GM21390 (cell line): Measurements from ENCODE around the gene OARD1.

Experiments
- ATAC-seq: cut with Tn5 transposase; IDR thresholded peaks from one replicate; pipeline ENCODE4 v1.9.1; 2021; ENCODE audit not compliant: unreplicated experiment

Gene OARD1

DNA sequence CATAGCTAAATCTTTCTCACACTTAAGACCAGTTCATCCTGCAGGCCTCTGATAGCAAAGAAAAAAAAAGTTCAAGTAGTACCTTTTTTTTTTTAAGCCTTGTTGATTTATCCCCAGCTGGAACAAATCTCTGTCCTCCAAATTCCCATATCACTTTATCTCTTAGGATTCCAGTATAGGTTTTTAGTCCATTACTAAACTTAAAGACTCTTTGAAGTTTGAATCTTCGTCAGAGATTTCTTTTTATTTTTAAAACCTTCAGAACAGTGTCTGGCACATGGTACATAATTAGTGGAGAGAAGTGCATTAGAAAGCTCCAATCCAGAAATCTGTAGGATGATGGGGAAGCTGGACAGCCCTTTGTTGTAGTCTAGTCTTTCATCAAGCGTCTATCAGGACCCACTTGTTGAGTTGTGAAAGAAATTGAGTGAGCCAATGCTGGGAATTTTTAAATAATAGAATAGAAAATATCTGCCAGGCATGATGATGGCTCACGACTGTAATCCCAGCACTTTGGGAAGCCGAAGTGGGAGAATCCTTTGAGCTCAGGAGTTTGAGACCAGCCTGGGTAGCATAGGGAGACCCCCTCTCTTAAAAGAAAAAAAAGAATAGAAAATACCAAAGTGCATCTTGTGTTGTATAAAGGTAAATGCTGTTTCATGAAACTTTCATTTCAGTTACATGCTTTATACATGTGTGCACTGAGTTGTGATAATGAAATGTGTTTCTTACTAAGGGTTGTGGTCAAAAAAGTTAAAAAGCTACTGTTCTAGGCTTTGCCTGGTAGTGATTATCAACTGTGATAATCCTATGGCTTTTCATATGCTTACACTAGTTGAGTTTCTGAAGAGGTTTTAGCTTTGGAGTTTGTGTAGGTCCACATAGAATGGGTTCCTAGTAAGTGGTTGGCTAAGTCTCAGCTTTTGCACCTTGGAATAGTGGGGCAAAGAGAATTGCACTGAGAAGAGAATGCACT lies 3.8 kb upstream of the OARD1 start:
- no peak for ATAC-seq

DNA sequence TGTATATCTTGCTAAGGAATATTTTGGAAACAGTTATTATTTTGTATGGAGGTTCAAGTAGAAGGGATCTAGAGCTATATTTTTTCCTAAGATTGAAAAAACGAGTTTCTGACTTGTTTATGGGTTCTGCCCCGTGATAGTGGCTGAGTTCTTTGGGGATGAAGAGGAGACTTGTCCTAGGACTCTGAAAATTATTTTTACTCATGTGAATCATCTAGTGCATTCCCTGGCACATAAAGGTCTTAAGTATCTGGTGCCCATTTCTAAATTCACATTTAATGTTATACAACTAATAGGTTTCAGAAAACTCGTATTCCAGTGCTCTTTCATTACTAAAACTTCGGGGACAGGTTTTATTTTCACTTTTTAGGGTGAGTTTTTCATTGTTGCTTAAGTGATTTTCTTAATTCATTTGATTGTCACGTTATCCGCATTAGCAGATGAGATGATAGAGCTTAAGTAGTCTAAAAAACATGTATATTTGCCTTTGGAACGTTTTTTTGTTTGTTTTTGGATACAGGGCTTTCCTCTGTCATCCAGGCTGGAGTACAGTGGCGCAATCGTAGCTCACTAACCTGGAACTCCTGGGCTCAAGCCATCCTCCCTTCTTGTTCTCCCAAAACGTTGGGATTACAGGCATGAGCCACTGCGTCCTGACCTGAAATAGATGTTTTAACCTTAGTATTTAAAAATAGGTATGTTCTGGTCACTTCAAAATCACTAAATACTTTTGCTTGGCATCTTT lies 2.7 kb upstream of the OARD1 start:
- no peak for ATAC-seq

DNA sequence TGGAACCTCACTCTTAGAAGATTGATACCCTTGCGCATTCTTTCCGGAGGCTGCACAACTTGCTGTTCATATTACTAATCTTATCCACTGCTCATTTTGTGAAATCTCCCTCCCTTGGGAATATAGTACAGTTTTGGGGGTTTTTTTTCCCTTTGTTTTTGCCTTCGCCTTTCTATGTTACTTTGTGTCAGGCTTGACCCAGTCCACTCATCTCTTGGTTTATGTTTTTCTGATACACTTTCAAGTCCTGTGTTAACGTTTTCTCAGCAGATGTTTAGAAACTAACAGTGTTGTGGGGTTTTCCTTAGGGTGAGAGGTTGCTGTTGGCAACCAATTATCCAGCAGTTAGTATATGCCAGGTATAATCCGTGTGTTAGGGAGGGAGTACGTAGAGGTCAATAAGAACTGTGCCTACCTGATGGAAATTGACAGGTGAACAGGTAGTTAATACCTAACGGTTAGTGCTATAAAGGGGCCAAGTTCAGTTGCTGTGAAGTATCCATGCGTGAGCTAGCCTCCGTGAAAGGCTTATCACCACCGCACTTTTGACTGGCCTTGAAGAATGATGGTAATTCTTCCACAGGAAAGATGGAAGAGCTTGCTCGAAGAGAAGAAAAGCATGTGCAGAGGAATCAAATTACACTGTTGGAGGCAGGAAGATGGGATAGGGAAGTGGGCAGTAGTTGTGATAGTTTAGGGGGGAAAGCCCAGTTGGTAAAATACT lies 2.0 kb upstream of the OARD1 start:
- no peak for ATAC-seq

DNA sequence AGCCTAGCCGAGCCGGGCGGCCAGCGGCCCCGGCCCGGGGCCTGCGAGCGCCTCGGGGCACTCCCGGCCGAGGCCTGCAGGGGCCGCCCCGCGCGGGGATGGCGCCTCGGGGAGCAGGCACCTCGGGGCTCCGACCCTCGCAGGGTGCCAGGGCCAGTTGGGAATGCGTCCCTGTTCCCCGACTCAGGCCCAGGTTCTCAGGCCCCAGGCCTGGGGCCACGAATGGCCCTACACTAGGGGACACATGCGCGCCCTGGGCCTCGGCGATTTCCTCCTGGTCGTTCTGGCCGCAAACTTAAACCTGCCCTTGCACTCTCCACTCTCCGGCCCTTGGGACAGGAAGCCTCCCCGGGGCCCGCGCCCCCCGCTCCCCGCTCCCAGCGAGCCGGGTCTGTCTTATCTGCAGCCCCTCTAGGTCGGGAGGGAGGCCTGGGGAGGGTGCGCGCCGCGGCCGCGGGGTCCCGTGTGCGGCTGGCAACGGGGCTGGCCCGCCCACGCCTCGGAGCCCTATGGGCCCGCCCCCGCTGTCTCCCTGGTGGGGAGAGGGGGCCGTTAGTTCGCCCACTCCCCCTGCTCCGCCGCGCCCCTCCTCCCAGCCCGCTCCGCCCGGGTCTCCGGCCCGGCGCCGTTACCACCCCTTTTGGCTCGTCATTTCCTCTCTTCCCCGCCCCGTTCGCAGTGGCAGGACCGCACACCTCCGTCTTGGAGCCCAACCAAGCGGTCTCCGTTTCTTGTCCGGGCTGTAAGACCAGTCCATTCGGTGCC lies 1.2 kb upstream of the OARD1 start:
- peak; percentile 30 for ATAC-seq

- peak; percentile 63 for ATAC-seq
These were observed 663 bp upstream of the OARD1 start, which contains the start of gene NFYA for GRCh38 chr6:41072836-41073202. Gene NFYA (plus strand): TSS chr6:41072974. CDS start chr6:41079090, 6,116 bp downstream.

GRCh38 chr6:41071501-41071922 lies 644 bp downstream of the OARD1 start:
- ATAC-seq = no peak

GRCh38 chr6:41066867-41067304 lies 5.3 kb downstream of the OARD1 start:
- ATAC-seq = no peak

GRCh38 chr6:41065550-41066026 lies 6.6 kb downstream of the OARD1 start:
- no peak for ATAC-seq

GRCh38 chr6:41064841-41065240 lies 7.3 kb downstream of the OARD1 start:
- ATAC-seq = no peak

DNA sequence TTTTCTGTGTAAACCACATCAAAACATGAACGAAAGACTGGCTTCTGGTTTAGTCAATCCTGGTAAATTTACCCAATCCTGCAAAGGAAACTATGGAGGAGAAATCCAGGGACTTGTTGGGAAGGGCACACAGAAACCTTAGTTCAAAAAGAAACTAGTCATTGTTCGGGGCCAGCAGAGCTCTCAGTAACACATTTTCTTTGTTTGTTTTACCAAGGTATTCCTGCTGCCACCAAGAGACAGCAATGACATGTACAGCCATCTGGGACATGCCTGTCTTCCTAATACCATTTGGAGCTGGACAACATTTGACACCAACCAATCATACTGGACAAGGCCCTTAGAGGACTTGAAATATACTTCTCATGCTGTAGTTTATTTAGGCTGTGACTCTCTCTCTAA lies 8.3 kb downstream of the OARD1 start:
- ATAC-seq = no peak

DNA sequence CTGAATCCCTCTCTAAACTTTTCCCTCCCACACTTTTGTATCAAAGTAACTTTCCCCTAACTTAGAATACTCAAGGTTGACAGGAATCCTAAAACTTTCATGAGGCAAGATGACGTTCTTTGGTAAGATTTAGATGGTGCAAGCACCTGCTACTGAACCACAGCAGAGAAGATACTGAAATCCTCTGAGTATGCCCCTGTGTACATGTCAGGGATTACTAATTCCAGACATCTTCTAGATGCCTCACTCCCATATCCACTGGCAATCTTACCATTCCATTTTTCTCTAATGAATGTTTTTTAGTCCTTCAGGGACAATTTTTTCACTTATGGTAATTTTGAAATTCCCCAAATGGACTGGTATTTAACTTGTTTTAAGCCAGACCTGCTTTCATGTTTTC lies 10.1 kb downstream of the OARD1 start:
- no peak for ATAC-seq

GRCh38 chr6:41061196-41061726 lies 10.9 kb downstream of the OARD1 start:
- ATAC-seq = no peak

DNA sequence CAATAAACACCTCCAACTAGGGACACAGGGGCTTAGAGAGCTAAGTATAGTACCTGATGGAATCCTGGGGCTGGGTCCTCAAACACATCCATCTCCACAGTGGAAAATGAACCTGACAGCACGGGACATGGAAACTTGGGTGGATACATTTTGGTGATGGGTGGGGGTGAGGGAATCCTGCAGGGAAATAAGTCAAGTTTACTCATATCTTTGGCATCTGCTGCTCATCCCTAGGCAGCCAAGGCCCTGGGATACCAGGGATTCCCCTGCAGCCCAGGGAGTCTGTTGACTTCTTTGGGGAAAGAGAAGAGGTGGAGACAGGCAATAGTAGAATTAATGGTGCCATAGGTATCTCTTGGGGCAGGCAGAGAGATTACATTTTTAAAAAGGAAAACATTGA lies 12.6 kb downstream of the OARD1 start:
- no peak for ATAC-seq

- no peak for ATAC-seq
These were observed 13.4 kb downstream of the OARD1 start for GRCh38 chr6:41058783-41059181.

GRCh38 chr6:41056768-41057490 lies 15.2 kb downstream of the OARD1 start:
- no peak for ATAC-seq

DNA sequence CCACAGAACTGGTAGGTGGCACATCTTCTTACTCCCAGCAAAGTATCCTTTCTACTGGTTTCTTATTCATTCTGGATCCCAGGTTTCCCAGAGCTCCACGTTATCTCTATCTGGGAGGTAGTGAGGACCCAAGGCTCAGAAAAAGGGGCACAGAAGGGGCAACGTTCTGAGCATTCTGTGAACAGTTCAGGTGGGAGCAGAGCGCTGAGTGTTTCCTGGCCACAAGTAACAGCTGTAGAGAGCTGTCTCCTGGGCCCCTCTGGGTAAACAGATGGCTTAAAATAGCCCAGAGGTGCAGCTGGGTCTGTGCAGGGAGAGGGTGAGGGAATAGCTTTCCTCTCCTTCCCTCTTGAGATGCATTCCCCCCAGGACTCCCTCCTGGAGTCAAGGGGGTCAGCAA lies 17.0 kb downstream of the OARD1 start:
- ATAC-seq = no peak

- no peak for ATAC-seq
These were observed 17.6 kb downstream of the OARD1 start for GRCh38 chr6:41054511-41054910.

DNA sequence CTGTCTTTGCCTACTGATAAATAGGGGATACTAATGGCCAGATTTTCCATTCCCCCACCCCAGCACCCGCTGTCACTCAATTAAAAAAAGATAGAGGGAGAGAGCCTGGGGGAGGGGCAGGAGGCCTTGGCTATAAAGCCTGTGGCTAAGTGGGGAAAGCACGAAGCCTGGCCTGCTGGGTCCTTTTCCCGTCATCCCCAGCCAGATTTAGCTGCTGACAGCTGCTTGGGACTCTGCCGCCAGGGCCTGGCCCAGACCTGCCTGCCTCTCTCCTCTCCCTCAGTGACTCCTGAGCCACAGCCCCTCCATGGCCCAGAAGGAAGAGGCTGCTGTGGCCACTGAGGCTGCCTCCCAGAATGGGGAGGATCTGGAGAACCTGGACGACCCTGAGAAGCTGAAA lies 19.1 kb downstream of the OARD1 start, which contains the start of gene APOBEC2:
Gene APOBEC2 (plus strand): TSS at position 162 of the 400 bp plus-strand sequence. CDS start 146 bp downstream, at position 308.
- ATAC-seq = no peak

GRCh38 chr6:41051873-41052272 lies 20.3 kb downstream of the OARD1 start:
- ATAC-seq = no peak
